ENCODE data around the gene TCF7L2.

The TCF7L2 gene

GRCh38 chr10:112949143-112949823 lies 764 bp upstream of the TCF7L2 start:
- Histone ChIP-seq H3K36me3 (no peaks in the 10 kb centered on the region), H3K27ac (peak overlapping the region; percentile 70), H3K9me3 (ENCODE audit: severe bottlenecking) (no peaks in the 10 kb centered on the region), H3K27me3 (ENCODE audit: insufficient read depth, low read depth, severe bottlenecking) (no peaks in the 10 kb centered on the region), H3K4me3 (ENCODE audit: low read depth, low read length) (peak overlapping the region; percentile 45)
- TF ChIP-seq CTCF (IDR thresholded peaks at IDR 0.05; ENCODE audit: low read depth, low read length), result no peak
- DNase-seq, result no peak

GRCh38 chr10:112950714-112951358 lies 789 bp downstream of the TCF7L2 start:
- DNase-seq, result peak; percentile 27
- Histone ChIP-seq H3K36me3 (no peaks in the 10 kb centered on the region), H3K27me3 (ENCODE audit: insufficient read depth, low read depth, severe bottlenecking) (no peaks in the 10 kb centered on the region), H3K9me3 (ENCODE audit: severe bottlenecking) (no peaks in the 10 kb centered on the region), H3K27ac (peak overlapping the region; percentile 58; the same call in 1 of the 2 replicates), H3K4me3 (ENCODE audit: low read depth, low read length) (peak overlapping the region; percentile 89)
- TF ChIP-seq CTCF (IDR thresholded peaks at IDR 0.05; ENCODE audit: low read depth, low read length), result no peak

DNA sequence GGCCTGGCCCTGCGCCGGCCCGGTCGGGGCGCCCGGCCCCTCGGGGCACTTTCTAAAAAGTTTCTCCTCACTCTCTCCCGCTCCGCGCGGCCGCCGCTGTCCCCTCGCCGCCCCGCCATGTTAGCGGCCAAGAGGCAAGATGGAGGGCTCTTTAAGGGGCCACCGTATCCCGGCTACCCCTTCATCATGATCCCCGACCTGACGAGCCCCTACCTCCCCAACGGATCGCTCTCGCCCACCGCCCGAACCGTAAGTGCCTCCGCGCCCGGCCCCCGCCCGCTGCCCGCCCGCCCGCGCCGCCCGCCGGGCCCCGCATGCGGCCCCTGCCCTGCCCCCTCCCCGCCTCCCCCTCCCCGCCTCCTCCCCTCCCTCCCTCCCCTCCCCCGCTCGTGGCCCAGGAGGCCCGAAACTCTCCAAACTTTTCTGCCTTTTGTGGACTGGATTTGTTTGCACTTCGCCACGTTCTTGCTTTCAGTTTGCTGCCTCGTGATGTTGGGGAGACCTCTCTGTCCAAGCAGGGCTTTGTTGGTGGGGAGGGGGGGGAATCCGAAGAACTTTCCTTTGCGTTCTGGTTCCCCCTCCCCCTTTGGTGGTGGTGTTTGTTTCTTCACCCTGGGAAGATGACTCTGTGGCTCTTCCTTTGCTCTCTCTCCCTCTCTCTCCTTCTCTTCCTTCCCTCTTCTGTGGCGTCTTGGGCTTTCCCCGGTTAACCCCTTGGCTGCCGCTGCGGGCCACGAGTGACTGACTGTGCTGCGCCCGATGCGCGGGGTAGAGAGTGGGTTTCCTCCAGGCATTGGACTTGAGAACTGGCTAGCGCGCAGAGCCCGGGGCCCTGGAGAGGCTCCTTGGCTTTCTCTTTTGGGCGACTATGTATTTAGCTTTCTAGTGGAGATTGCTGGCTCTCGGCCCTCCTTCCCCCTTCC lies 1.6 kb downstream of the TCF7L2 start:
- TF ChIP-seq CTCF (IDR thresholded peaks at IDR 0.05; ENCODE audit: low read depth, low read length), result no peak
- peak overlapping the region; percentile 89 for H3K4me3 ChIP-seq (ENCODE audit: low read depth, low read length)
- H3K27ac ChIP-seq, result peak overlapping the region; percentile 71
- DNase-seq, result peak; percentile 26
- no peaks in the 10 kb centered on the region for H3K9me3 ChIP-seq (ENCODE audit: severe bottlenecking)
- H3K27me3 ChIP-seq (ENCODE audit: insufficient read depth, low read depth, severe bottlenecking), result no peaks in the 10 kb centered on the region
- no peaks in the 10 kb centered on the region for H3K36me3 ChIP-seq

- no peak for TF ChIP-seq CTCF (IDR thresholded peaks at IDR 0.05; ENCODE audit: low read depth, low read length)
- H3K36me3 ChIP-seq, result no peaks in the 10 kb centered on the region
- no peak overlapping the region; the same call in 1 of the 2 replicates for H3K4me3 ChIP-seq (ENCODE audit: low read depth, low read length)
- no peaks in the 10 kb centered on the region for H3K9me3 ChIP-seq (ENCODE audit: severe bottlenecking)
- H3K27ac ChIP-seq, result no peak overlapping the region
- no peaks in the 10 kb centered on the region for H3K27me3 ChIP-seq (ENCODE audit: insufficient read depth, low read depth, severe bottlenecking)
- DNase-seq, result no peak
Measured at GRCh38 chr10:112952282-112953173, 2.5 kb downstream of the TCF7L2 start.

All from WERI-Rb-1 (cell line).